SK-N-DZ (cell line): ENCODE data around the gene TRAPPC10.

Experiments
- DNase-seq: peaks from one replicate; pipeline ENCODE4 v3.0.0-alpha.2; 2015; ENCODE audit warnings: low spot score

TRAPPC10 gene

GRCh38 chr21:43981151-43981870, 30.8 kb upstream of the TRAPPC10 start:
- DNase-seq = no peak

DNA sequence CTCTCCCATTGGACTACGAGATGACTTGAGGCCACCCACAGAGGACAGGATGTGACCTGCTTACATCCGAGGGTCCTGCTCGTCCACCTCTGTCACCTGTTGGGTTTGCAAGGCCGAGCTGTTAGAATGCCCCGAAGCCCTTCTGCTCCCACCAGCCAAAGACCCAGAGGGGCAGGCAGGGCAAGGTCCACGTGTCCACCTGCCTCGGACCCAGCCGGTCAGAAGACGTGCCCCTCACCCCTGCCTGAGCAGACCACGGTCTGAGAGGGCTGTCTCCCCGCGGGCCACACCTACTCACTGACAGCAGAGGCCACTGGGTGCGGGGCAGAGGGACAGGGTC, 30.3 kb upstream of the TRAPPC10 start:
- no peak for DNase-seq

DNA sequence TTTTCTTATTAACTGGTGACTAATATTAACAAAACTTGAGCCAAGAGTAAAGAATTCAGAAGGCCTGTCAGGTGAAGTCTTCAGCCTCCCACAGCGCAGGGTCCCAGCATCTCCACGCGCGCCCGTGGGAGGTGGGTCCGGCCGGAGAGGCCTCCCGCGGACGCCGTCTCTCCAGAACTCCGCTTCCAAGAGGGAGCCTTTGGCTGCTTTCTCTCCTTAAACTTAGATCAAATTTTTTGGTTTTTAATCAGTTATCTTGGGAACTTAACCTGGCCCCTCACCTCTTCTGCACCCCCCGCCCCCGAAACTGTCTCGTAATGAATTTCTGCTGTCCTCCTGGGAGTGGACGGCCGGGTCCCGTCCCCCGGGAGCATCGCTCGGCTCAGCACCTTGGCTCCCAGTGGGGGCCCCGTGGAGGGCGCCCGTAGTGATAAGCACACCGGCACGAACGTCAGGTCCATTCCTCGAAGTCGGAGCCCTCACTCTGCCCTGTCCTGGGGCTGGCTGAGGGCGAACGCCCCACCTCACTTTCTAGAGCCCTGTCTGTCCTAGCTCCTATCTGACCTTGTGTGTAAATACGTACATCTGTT, 29.5 kb upstream of the TRAPPC10 start:
- no peak for DNase-seq

GRCh38 chr21:43983390-43983789, 28.7 kb upstream of the TRAPPC10 start:
- DNase-seq = no peak

- DNase-seq = no peak
Measured at GRCh38 chr21:43983860-43984420, 28.2 kb upstream of the TRAPPC10 start.

DNA sequence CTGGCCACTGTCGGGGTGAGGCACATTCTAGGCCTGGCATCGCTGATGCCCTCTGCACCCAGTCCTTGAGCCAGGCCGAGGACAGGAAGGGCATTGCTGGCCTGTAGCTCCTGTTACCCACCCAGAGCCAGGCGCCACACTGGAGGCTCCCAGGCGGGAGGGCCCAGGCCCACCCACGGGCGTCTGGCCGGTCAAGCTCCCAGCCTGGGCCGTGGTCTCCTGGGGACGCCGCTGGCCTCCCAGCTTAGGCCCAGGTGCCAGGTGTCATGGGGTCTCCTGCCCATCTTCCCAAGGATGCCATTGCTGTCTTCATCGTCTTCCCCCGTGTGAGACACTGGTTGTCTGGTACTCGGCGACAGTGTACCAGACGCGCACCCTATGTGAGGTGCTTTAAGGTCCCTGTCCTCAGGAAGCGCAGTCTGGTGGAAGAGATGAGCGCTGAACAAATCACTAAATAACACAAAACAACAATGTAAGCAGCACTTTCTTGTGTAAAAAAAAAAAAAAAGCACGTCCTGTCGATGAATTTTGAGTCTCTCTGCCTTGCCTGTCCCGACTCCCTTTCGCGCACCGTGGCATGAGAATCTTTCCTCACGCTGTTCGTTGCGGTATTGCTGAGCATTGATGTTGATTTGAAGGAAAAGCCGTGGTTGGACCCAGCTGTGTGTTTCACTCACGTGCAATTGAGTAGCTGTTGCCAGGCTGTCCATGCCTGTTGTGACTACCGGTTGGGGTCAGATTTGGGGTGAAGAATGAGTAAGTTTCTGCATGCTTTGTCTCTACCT, 27.0 kb upstream of the TRAPPC10 start:
- no peak for DNase-seq

DNA sequence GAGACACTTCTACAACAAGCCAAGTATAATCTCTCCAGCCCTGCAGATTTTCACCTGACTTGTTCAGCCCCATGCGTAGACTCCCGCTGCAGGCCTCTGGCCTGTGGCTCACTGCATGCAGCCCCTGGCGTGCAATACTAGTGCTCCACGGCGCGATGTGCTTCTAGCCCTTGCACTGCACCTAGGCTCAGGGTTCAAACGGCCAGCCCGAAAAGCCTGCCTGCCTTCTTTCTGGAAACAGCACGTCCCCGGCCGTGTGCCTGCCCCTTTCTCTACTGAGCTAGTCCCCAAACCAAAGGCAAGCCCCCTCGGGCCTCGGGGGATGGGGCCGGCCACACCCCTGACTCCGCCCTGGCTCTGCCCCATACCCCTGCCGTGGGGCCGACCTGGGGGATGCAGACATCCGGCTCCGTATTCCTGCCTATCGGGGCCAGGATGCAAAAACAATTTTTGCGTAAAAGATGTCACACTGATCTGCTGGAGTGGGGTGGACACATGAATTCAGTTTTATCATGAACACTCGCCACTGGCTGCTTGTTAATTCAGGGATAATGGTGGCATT, 26.3 kb upstream of the TRAPPC10 start:
- DNase-seq = no peak

GRCh38 chr21:43986544-43987451, 25.3 kb upstream of the TRAPPC10 start:
- no peak for DNase-seq

- no peak for DNase-seq
Measured at GRCh38 chr21:43987509-43987908, 24.6 kb upstream of the TRAPPC10 start.

DNA sequence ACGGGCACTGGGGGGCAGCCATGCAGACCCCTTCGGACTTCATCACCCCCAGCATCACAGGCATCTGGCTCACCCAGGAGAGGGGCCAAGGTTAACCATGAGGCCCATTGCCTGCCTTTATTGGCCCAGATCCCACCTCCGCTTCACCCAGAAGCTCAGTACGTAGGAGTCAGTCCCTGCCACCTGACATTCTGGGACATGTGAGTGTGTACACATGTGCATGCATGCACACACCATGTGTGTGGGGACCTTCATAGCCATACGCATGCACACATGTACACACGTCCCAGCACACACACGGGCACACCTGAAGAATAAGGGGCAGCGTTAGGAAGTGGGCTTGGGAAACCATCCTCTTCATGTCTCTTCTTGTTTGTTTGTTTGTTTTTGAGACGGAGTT, 24.1 kb upstream of the TRAPPC10 start:
- DNase-seq = no peak

DNA sequence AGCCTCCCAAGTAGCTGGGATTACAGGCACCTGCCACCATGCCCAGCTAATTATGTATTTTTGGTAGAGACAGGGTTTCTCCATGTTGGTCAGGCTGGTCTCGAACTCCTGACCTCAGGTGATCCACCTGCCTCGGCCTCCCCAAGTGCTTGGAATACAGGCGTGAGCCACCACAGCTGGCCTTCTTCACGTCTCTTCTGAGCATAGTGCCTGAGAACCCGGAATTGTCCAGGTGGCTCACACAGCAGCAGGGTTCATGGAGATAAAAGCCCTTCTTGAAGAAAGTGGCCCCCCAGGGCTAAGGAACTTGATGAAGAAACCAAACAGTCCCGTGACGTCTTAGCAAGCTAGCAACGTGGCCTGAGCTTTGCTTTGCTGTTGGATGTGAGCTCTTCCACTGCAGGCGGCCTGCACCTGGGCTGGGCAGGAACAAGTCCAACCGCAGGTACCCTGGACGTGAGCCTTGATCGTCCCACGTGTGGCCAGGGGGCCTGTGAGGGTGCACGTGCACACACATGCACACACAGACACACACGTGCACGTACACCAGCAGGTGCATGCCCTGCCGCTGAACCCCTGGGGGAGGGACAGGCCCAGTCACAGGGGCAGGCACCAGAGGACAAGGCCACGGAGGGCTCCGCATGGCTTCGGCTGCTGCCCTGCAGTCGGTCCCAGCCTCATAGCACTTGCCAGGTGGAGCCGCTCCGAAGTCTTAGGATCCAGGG, 23.4 kb upstream of the TRAPPC10 start:
- no peak for DNase-seq

- DNase-seq = no peak
Measured at GRCh38 chr21:43989401-43989800, 22.7 kb upstream of the TRAPPC10 start.

DNA sequence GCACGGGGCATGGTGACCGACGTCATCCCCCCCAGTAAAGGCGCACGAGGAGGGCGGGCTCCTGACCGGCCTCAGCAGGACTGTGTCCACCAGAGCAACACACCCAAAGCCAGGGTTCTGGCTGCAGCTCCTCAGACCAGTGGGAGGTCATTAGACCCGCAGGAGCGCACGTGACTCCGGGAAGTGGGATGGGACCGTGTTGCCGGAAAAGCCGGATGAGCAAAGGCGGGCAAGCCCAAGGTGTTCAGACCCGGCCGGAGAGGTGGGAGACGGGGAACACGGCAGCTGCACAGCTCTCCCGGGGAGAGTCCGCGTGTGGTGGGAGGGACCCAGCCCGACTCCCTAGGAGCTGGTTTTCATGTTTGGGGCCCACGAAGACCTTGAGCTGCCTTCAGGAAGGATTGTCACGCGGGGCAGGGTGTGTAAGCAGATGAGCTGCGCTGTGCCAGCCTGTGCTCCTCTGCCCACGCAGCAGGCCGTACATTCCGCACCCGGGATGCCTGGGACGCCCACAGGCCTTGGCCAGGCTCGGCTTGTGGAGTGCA, 20.6 kb upstream of the TRAPPC10 start:
- no peak for DNase-seq

DNA sequence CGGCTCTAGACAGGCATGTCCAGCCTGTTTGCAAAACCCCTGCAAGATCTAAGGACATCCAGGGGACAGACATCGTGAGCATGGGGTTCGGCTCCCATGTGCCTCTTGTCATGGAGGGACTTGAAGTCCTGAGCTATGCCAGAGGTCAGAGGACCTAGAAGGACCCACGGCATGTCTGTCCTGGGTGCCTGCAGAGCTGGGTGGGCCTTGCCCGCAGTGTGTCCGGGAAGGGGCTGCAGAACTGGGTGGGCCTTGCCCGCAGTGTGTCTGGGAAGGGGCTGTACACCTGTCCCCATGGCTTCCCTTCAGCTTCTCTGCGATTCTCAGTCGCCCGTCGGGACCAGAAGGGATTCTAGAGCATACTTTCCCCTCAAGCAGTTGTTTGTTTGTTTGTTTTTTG, 20.0 kb upstream of the TRAPPC10 start:
- DNase-seq = no peak

DNA sequence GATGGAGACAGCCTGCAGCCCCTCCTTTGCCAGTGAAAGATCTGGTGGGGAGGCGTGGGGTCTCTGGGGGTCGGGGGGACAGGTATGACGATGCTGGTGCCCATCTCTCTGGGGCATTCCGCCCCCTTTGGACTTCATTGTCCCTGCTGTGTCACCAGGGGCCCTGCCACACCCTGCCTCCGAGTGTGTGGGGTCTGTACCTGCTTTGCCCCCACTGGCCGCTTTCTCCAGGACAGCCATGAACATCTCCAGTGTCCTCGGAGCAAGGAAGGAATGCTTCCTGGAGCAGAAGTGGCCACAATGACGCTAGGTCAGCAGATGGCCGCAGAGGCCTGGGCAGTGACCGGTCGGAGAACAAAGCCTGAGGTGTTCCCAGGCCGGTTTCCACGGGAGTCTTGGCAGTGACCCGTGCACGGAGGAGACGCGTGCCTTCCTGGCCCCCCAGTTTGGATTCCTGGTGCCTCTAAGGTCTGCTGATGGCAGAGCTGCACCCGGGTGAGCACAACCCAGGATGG, 18.6 kb upstream of the TRAPPC10 start:
- DNase-seq = no peak

DNA sequence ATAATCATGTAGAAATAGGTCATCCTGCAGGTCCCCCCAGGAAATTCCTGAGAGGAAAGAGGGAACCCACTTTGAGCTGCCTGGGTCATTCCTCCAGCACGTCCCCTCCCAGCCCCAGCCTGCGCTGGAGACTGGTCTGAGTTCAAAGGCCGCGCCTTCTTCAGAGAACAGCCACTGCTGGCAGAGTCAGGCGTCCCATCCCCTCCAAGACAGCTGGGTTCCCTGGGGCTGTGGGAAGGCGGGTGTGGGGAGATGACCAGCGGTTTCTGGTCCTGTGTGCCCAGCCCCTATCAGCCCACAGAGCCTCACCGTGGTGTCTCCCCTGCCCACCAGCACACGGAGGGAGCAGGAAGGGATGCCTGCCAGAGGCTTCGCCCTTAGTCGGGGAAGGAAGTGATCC, 18.0 kb upstream of the TRAPPC10 start:
- DNase-seq = no peak

DNA sequence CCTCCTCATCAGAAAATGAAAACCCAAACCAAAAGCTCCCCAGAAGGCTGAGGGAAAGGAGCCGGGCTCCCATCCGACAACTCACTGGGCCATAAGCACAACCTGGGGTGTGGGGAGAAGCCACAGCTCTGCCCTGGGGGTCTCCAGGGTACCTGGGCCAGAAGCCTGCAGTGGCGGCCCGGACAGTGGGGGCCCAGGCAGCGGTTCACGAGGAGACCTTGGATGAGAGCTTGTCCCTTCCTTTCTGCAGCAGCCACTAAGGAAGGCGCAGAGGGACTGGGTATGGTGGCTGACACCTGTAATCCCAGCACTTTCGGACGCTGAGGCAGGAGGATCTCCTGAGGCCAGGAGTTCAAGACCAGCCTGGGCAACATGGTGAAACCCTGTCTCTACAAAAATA, 17.5 kb upstream of the TRAPPC10 start:
- DNase-seq = no peak

DNA sequence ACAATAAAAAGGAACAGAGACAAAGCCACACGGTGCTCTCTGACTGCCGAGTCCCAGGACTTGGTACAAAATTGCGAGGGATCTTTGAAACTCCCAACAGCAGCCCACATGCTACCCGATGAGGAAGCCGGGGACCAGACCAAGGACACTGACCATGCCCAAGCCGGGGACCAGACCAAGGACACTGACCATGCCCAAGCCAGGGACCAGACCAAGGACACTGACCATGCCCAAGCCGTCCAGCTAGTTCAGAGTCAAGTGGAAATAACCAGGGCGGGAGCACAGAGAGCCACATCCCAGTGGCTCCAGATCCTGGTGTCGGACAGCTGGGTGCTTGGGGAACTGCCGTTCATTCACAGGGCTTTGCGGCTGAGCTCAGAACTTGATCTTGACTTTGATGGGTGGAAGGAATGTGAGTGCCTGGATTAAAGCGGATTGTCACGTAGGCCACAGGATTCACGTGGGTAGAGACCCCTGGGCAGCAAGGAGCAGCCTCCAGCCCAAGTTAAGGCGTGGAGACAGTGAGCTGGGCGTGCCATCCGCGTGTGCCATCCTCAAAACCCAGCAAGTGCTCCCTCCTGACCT, 16.5 kb upstream of the TRAPPC10 start:
- DNase-seq = no peak
